Measurements from ENCODE around the gene ARHGAP26. TPM values are rescaled to one million over a fixed set of nuclear protein-coding genes. Genes with fewer than 3 reads are reported as not detected.
A peak's percentile ranks its signal among the peaks of the same experiment; 100 is the strongest.

Gene ARHGAP26
- polyA plus RNA-seq, 3 donors, result 26.5 to 56.8 (median 28.7) TPM

GRCh38 chr5:142966121-142966420 is 195.9 kb downstream of the ARHGAP26 start:
- Mint-ChIP-seq H3K27me3 (ENCODE audit: low read depth in 3 of 3) (peaks cover 0 to 4% (median 0%) of the 10 kb centered on the region in 3 donors), H3K4me1 (peaks cover 32% of the 10 kb centered on the region), H3K9me3 (peaks cover 0 to 3% (median 0%) of the 10 kb centered on the region in 7 donors), H3K27ac (peak overlapping the region in 2 of 7 donors; percentile 66 to 82), H3K4me3 (no peak overlapping the region), H3K36me3 (peaks cover 68 to 81% of the 10 kb centered on the region in 2 donors)
- H3K4me2 ChIP-seq (replicated peaks; ENCODE audit: extremely low read depth, low read length, poor library complexity, severe bottlenecking), result no peak overlapping the region
- peaks cover 0 to 50% of the 10 kb centered on the region in 2 donors for H3K36me3 ChIP-seq (replicated peaks in 1 of 2; ENCODE audit: control insufficient read depth in 1 of 2, insufficient read depth in 2 of 2, low read length in 2 of 2)
- H3K27ac ChIP-seq (ENCODE audit: low read depth in 1 of 2, low read length in 2 of 2), result no peak overlapping the region
- no peak overlapping the region for H3K4me3 ChIP-seq (replicated peaks in 1 of 3; ENCODE audit: low read depth in 2 of 3, low read length in 3 of 3)
- DNase-seq, result no peak
- H3K27me3 ChIP-seq (ENCODE audit: control insufficient read depth in 2 of 2, insufficient read depth in 2 of 2, low read length in 2 of 2), result no peaks in the 10 kb centered on the region
- H3K9ac ChIP-seq (ENCODE audit: insufficient read depth, low read length, poor library complexity, severe bottlenecking), result no peak overlapping the region
- H3K4me1 ChIP-seq (ENCODE audit: control insufficient read depth in 1 of 2, insufficient read depth in 2 of 2, low read length in 2 of 2), result peaks cover 4 to 9% of the 10 kb centered on the region in 2 donors
- no peaks in the 10 kb centered on the region for H3K9me3 ChIP-seq (replicated peaks in 1 of 2; ENCODE audit: control insufficient read depth in 1 of 2, insufficient read depth in 1 of 2, low read length in 2 of 2)
- H2AFZ ChIP-seq (ENCODE audit: insufficient read depth, low read depth, low read length, poor library complexity, severe bottlenecking), result no peak overlapping the region
- TF ChIP-seq CTCF (IDR thresholded peaks at IDR 0.05), result no peak
- intact Hi-C loops (cut with micrococcal nuclease), result no loop called here
- H4K20me1 ChIP-seq (ENCODE audit: insufficient read depth, low read length), result peaks cover 3% of the 10 kb centered on the region
- no CpG with 5 or more reads among the region's 3 CpGs for WGBS (ENCODE audit: insufficient coverage)
- H3K79me2 ChIP-seq (ENCODE audit: insufficient read depth, low read length), result peaks cover 24% of the 10 kb centered on the region

GRCh38 chr5:142969186-142969585 is 199.0 kb downstream of the ARHGAP26 start:
- no peak overlapping the region for H3K27ac ChIP-seq (ENCODE audit: low read depth in 1 of 2, low read length in 2 of 2)
- H3K79me2 ChIP-seq (ENCODE audit: insufficient read depth, low read length), result peaks cover 44% of the 10 kb centered on the region
- Mint-ChIP-seq H3K27ac (peak overlapping the region in 2 of 7 donors; percentile 25 to 44), H3K4me1 (peaks cover 47% of the 10 kb centered on the region), H3K36me3 (peaks cover 47 to 62% of the 10 kb centered on the region in 2 donors), H3K27me3 (ENCODE audit: low read depth in 3 of 3) (peaks cover 0 to 4% (median 0%) of the 10 kb centered on the region in 3 donors), H3K4me3 (no peak overlapping the region), H3K9me3 (peaks cover 0 to 10% (median 3%) of the 10 kb centered on the region in 7 donors)
- WGBS (ENCODE audit: insufficient coverage), result no CpG with 5 or more reads among the region's 2 CpGs
- H4K20me1 ChIP-seq (ENCODE audit: insufficient read depth, low read length), result no peaks in the 10 kb centered on the region
- no peaks in the 10 kb centered on the region for H3K27me3 ChIP-seq (ENCODE audit: control insufficient read depth in 2 of 2, insufficient read depth in 2 of 2, low read length in 2 of 2)
- H3K4me2 ChIP-seq (replicated peaks; ENCODE audit: extremely low read depth, low read length, poor library complexity, severe bottlenecking), result no peak overlapping the region
- TF ChIP-seq CTCF (IDR thresholded peaks at IDR 0.05), result no peak
- H3K9me3 ChIP-seq (replicated peaks in 1 of 2; ENCODE audit: control insufficient read depth in 1 of 2, insufficient read depth in 1 of 2, low read length in 2 of 2), result no peaks in the 10 kb centered on the region
- DNase-seq, result no peak
- peaks cover 25 to 33% of the 10 kb centered on the region in 2 donors for H3K4me1 ChIP-seq (ENCODE audit: control insufficient read depth in 1 of 2, insufficient read depth in 2 of 2, low read length in 2 of 2)
- H2AFZ ChIP-seq (ENCODE audit: insufficient read depth, low read depth, low read length, poor library complexity, severe bottlenecking), result no peak overlapping the region
- intact Hi-C loops (cut with micrococcal nuclease), result no loop called here
- no peak overlapping the region for H3K9ac ChIP-seq (ENCODE audit: insufficient read depth, low read length, poor library complexity, severe bottlenecking)
- no peak overlapping the region for H3K4me3 ChIP-seq (replicated peaks in 1 of 3; ENCODE audit: low read depth in 2 of 3, low read length in 3 of 3)
- peaks cover 3 to 34% of the 10 kb centered on the region in 2 donors for H3K36me3 ChIP-seq (replicated peaks in 1 of 2; ENCODE audit: control insufficient read depth in 1 of 2, insufficient read depth in 2 of 2, low read length in 2 of 2)
